ENCODE measurements around the gene CDH22. TPM values are rescaled to one million over a fixed set of nuclear protein-coding genes. Genes with fewer than 3 reads are reported as not detected.
A peak's percentile ranks its signal among the peaks of the same experiment; 100 is the strongest.

CDH22 gene
- total and polyA plus RNA-seq, 9 of the 15 experiments (the other 6 are each of a cell fraction or from before 2014, with no cell fraction given), result 0.07 to 0.08 TPM; not detected in 7

- ChIA-PET POLR2A (no interaction called here), CTCF (ENCODE audit: low intra/inter-chr PET ratio) (no interaction called here)
- Histone ChIP-seq H3K4me3 (no peak overlapping the region), H3K27ac (ENCODE audit: extremely low read depth, low read depth, low read length) (no peak overlapping the region), H3K27me3 (ENCODE audit: control insufficient read depth in 2 of 2, insufficient read depth in 2 of 2, low read length in 2 of 2) (peaks cover 5 to 50% of the 10 kb centered on the region in 2 experiments; a peak in 4 of 5 replicates), H3K9me3 (replicated peaks; ENCODE audit: control insufficient read depth, insufficient read depth, low read depth, low read length) (no peaks in the 10 kb centered on the region), H3K9me1 (ENCODE audit: control insufficient read depth, insufficient read depth, low read length) (no peaks in the 10 kb centered on the region), H3K4me2 (ENCODE audit: insufficient read depth, low read length) (no peak overlapping the region), H2AFZ (ENCODE audit: low read depth, low read length) (no peak overlapping the region), H3K4me1 (replicated peaks in 1 of 2; ENCODE audit: control insufficient read depth in 2 of 2, insufficient read depth in 2 of 2, low read length in 2 of 2) (peaks cover 0 to 4% of the 10 kb centered on the region in 2 experiments; a peak in 1 of 5 replicates), H3K36me3 (ENCODE audit: control insufficient read depth, insufficient read depth, low read length) (no peaks in the 10 kb centered on the region), H4K20me1 (replicated peaks; ENCODE audit: control insufficient read depth, insufficient read depth, low read length) (peaks cover 11% of the 10 kb centered on the region), H3K9ac (ENCODE audit: insufficient read depth in 1 of 2, low read depth in 2 of 2, low read length in 2 of 2) (no peak overlapping the region), H3K79me2 (ENCODE audit: control insufficient read depth, insufficient read depth, low read length) (no peaks in the 10 kb centered on the region)
- no peak for FAIRE-seq
- peak; percentile 46; the same call in 2 of the 3 replicates for ATAC-seq
- DNase-seq (ENCODE audit: extremely low read depth in 1 of 4, low spot score in 3 of 4), result no peak
- in situ Hi-C loops (cut with MboI) (loop anchor here (25.0 kb wide), 1 partner anchor 173 kb away; the partner anchor contains the start of gene CDH22), intact Hi-C loops (cut with micrococcal nuclease) (no loop called here)
- 0% methylated on average over 7 of the region's 8 CpGs for WGBS (ENCODE audit: insufficient coverage, low coverage, missing lambda C conversion rate)
- TF ChIP-seq U2AF1 (optimal IDR thresholded peaks at IDR 0.05; ENCODE audit: low read depth, low read length), result no peak
- peak; percentile 13; the same call in 1 of the 2 replicates for TF ChIP-seq CBFA2T3 (IDR thresholded peaks at IDR 0.05)
- no peak for TF ChIP-seq ZNF408 (CRISPR knock-in tag; IDR thresholded peaks at IDR 0.05; ENCODE audit: low read depth)
- TF ChIP-seq GABPB1 (CRISPR knock-in tag; IDR thresholded peaks at IDR 0.05), result no peak
- TF ChIP-seq TAF9B (IDR thresholded peaks at IDR 0.05; ENCODE audit: partially characterized antibody), result no peak
- TF ChIP-seq ZNF384 (IDR thresholded peaks at IDR 0.05; ENCODE audit: low read depth, low read length), result no peak
- no peak for TF ChIP-seq ARID4B (CRISPR knock-in tag; IDR thresholded peaks at IDR 0.05)
- BruUV-seq (replicated peaks), result no TSS peak
Observed at GRCh38 chr20:46139266-46139889, 168.9 kb downstream of the CDH22 start.
